Activated CD4-positive, alpha-beta T cell treated with anti-CD3 and anti-CD28 coated beads, Interleukin-2, amount 50 U/mL, for 4 hours (primary cell): Measurements from ENCODE around the gene CDY1B.
"Not testable (repeated sequence)": the region's sequence is repeated elsewhere in the genome, so short reads cannot be mapped to it uniquely, and the experiment has no call there.

ENCODE experiments used
- DNase-seq, 2 experiments: peaks; one replicate each; pipeline ENCODE4 v3.0.0-alpha.2; 2020

CDY1B gene, protein sequence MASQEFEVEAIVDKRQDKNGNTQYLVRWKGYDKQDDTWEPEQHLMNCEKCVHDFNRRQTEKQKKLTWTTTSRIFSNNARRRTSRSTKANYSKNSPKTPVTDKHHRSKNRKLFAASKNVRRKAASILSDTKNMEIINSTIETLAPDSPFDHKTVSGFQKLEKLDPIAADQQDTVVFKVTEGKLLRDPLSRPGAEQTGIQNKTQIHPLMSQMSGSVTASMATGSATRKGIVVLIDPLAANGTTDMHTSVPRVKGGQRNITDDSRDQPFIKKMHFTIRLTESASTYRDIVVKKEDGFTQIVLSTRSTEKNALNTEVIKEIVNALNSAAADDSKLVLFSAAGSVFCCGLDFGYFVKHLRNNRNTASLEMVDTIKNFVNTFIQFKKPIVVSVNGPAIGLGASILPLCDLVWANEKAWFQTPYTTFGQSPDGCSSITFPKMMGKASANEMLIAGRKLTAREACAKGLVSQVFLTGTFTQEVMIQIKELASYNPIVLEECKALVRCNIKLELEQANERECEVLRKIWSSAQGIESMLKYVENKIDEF

DNA sequence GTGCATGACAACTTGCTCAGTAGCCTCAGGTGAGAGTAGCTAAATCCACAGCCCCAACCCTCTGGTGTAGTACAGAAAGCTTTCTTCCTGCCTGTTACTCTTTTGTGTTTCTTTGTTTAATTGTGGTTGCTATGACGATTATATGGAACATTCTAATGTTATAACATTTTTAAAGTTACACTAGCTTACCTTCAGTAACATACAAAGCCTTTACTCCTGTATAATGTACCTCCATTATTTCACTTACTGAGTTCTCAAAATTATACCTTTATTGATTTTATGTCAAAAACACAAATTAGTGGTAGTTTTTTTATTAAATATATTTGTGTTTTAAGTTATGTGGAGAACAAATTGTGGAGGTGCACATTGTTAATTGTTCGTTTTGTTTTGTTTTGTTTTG lies at the start of gene CDY1B:
Gene CDY1B, minus strand, starts transcription at position 101 of the 400 bp plus-strand sequence. CDS start 331 bp downstream, outside the sequence.
- not testable (repeated sequence) for DNase-seq

DNA sequence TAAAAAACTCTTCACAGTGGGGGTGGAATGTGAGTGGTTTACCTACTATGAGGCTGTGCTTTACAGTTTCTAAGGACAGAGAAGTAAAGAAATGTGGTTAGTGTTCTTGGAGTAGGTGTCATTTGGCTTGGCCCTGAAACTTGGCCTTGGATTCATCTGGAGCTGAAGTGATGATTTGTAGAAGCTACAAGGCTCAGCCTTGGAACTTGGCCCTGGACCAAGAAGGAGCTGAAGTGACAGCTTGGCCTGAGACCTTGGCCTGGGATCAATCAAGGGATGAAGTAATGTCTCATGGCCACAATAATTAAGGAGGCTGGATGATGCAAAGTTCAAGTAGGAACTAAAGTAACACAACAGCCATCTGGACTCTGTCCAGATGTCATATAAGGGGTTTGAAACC lies 1.7 kb upstream of the CDY1B start:
- DNase-seq, result not testable (repeated sequence)

DNA sequence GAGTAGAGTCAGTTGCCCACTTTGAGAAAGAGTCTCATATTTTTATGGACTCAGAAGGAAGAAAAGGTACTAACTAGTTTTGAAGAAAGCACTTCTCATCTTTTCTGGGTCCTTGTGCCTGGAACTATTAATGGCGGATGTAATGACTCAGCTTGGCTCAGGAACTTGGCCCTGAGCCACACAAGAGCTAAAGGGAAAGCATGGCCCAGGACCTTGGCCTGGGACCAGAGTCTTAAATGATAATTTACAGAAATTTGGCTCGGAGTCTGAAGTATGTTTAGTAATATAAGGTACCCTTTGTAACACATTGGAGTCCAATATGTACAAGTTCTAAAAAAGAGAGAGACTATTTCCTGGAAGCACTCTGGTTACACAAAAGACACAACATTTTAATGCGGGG lies 4.6 kb downstream of the CDY1B start:
- DNase-seq, result not testable (repeated sequence)

DNA sequence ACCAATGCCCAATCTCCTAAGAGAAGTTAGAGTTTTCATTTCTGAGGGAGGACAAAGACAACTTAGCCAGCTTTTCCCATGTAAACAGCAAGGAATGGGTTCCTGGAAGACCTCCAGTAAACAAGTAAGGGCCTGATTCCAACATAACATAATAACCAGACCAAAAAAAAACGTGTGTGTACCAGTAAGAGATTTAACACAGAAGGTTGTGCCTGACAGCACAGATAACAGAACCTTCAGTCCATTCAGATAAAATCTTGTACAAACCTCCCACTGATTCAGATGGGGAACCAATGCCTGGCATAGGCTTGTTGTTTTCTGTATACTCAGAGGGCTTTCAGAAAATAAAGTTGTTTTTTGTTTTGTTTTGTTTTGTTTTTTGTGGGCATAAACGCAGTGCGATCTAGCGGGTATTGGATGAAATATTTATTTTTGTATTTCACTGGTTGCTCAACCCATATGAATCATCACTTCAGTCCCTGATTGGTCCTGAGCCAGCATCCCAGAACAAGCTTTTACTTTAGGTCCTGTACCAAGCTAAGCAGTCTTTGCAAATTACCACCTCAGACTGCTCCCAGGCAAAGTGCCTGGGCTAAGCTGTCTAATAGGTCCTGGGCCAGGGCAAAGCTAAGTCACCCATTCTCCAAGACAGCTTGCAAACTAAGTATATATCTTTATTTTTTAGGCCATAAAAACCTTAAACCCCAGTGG lies 8.7 kb downstream of the CDY1B start:
- not testable (repeated sequence) for DNase-seq

DNA sequence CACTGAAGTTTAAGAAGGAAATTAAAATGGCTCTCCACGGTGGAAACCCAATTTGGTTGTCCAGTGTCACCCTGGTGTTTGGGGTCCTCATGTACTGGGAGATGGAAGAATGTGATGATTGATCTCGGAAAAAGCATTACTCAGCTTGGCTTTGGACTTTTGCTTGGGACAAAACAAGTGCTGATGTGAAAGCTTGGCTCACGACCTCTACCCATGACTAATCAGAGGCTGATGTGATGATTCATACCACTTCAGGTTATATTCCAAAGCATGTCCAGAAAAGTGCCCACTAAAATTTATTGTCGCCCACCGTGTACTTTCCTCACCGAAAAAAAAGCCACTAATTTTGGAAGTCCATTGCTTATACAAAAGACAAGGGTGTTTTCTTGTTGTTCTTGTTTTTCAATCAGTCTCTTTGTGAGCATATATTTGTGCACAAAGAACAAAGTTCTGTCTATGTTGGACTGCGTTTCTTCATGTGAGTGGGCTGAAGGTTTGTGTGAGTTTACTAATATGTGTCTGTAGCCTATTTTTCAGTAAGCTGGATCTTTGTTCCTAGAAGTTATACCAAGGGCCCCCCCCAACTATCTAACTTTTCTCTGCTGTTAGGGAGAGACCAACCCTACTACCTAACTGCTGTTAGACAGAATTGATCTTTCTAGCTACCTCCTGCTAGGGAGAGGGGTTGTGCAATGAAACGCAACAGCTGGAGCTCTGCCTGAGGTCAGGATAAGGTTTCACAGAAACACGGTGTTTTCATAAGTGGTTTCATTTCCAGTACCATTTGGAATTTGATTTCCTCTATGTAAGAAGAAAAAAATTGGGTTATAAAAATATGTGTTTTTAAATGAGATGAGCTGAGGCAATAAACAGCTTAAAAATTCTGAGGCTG lies 21.4 kb downstream of the CDY1B start:
- DNase-seq, result not testable (repeated sequence)
